OCI-LY1 (cell line): Measurements from ENCODE around the gene UBE2D4.

Source experiments
- EZH2 ChIP-seq: fragments of 200-600 bp; sonication (generic), shearing (Covaris generic); IDR thresholded peaks from 2 replicates; pipeline ENCODE4 v1.8.0; 2017; ENCODE audit warnings: borderline replicate concordance, mixed run types, mild to moderate bottlenecking, antibody characterized with exemption, low read length, moderate library complexity, mixed read lengths
- TF ChIP-seq, protein P1 (sequence below): fragments of 200-600 bp; sonication (generic), shearing (Covaris generic); IDR thresholded peaks from 2 replicates; pipeline ENCODE4 v1.5.1; 2017; ENCODE audit warnings: mild to moderate bottlenecking, antibody characterized with exemption, low read length, moderate library complexity, mixed read lengths

DNA sequence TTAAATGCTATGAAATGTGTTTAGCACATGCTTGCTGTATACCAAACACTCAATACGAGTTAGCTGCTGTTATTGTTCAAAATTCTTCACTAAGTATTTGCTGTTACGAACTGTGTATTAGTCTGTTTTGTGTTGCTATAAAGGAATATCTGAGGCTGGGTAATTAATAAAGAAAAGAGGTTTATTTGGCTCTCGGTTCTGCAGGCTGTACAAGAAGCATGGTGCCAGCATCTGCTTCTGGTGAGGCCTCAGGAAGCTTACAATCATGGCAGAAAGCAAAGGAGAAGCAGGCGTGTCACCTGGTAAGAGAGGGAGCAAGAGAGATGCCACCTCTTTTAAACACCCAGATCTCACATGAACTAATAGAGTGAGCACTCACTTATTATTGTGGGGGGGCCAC, 1.6 kb downstream of the UBE2D4 start:
- TF ChIP-seq EZH2: no peak
- TF ChIP-seq, protein P1, sequence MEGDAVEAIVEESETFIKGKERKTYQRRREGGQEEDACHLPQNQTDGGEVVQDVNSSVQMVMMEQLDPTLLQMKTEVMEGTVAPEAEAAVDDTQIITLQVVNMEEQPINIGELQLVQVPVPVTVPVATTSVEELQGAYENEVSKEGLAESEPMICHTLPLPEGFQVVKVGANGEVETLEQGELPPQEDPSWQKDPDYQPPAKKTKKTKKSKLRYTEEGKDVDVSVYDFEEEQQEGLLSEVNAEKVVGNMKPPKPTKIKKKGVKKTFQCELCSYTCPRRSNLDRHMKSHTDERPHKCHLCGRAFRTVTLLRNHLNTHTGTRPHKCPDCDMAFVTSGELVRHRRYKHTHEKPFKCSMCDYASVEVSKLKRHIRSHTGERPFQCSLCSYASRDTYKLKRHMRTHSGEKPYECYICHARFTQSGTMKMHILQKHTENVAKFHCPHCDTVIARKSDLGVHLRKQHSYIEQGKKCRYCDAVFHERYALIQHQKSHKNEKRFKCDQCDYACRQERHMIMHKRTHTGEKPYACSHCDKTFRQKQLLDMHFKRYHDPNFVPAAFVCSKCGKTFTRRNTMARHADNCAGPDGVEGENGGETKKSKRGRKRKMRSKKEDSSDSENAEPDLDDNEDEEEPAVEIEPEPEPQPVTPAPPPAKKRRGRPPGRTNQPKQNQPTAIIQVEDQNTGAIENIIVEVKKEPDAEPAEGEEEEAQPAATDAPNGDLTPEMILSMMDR: no peak
